Fibroblast of lung (primary cell): ENCODE measurements around the gene KDM1A.

ENCODE experiments used
- CTCF ChIP-seq, 2 donors: IDR thresholded peaks in 1 of 2; conservative IDR thresholded peaks in 1 of 2; 1 replicate in 1 of 2; 2 replicates in 1 of 2; pipeline ENCODE4 v1.5.1; 2011 to 2012; ENCODE audit warnings: low read length in 2 of 2, control low read depth in 1 of 2, inconsistent platforms in 1 of 2, low read depth in 1 of 2, mild to moderate bottlenecking in 1 of 2
- EZH2 ChIP-seq: IDR thresholded peaks from 2 replicates; pipeline ENCODE4 v1.5.1; 2012; ENCODE audit warnings: low read length, control low read depth, mild to moderate bottlenecking; ENCODE audit errors: missing control alignments

- TF ChIP-seq CTCF (conservative IDR thresholded peaks at IDR 0.05 in 1 of 2, IDR thresholded peaks at IDR 0.05 in 1 of 2; ENCODE audit: low read depth in 1 of 2, low read length in 2 of 2) (no peak), EZH2 (no peak)
Measured at GRCh38 chr1:23004112-23004511, 15.2 kb upstream of the KDM1A start.
